Thyroid gland (tissue), 4 donors: Measurements from ENCODE around the gene HEATR9.

ENCODE experiments used
- CTCF ChIP-seq, 6 experiments: fragments of 200-600 bp in 3 of 6; fragments of 450-650 bp in 3 of 6; sonication (generic) in 3 of 6; IDR thresholded peaks; one replicate each; pipeline ENCODE4 v1.5.1; 2016 to 2019; ENCODE audit warnings: antibody characterized with exemption in 6 of 6, mild to moderate bottlenecking in 2 of 6, inconsistent platforms in 1 of 6, moderate library complexity in 1 of 6
- POLR2A ChIP-seq, 2 donors: fragments of 450-650 bp; IDR thresholded peaks; one replicate each; pipeline ENCODE4 v1.6.1; 2017; ENCODE audit warnings: antibody characterized with exemption in 2 of 2, mild to moderate bottlenecking in 2 of 2, moderate library complexity in 1 of 2

GRCh38 chr17:35812456-35812855, 56.2 kb downstream of the HEATR9 start:
- TF ChIP-seq POLR2A (IDR thresholded peaks at IDR 0.05) (no peak), CTCF (IDR thresholded peaks at IDR 0.05) (no peak)
